GM18861 (cell line): ENCODE results near the gene CNTN5.

Experiments
- ATAC-seq: cut with Tn5 transposase; IDR thresholded peaks from one replicate; pipeline ENCODE4 v1.9.1; 2021; ENCODE audit not compliant: unreplicated experiment

Gene CNTN5

GRCh38 chr11:99371257-99371656, 350.5 kb downstream of the CNTN5 start:
- no peak for ATAC-seq

GRCh38 chr11:99376463-99376862, 355.7 kb downstream of the CNTN5 start:
- ATAC-seq: no peak

GRCh38 chr11:99383648-99384245, 363.0 kb downstream of the CNTN5 start:
- ATAC-seq: no peak

DNA sequence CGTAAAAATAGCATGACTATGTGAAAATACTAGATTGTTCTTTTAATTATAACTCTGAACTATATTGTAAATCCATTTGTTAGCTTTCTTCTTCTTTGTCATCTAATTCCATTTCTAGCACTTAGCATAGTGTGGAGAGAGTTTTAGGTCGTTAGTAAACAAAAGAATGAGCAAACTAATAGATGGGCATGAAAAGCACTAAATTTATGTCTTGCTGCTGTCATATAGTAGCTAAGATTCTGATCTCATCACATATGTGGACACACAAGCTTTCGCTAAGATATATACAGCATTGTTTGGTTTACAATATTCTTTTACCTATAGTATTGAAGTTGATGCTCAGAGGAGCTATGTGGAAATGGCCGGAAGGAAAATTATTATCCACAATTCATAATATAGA, 370.5 kb downstream of the CNTN5 start:
- ATAC-seq: no peak

GRCh38 chr11:99406345-99406744, 385.6 kb downstream of the CNTN5 start:
- no peak for ATAC-seq

GRCh38 chr11:99410636-99411035, 389.9 kb downstream of the CNTN5 start:
- ATAC-seq: no peak

DNA sequence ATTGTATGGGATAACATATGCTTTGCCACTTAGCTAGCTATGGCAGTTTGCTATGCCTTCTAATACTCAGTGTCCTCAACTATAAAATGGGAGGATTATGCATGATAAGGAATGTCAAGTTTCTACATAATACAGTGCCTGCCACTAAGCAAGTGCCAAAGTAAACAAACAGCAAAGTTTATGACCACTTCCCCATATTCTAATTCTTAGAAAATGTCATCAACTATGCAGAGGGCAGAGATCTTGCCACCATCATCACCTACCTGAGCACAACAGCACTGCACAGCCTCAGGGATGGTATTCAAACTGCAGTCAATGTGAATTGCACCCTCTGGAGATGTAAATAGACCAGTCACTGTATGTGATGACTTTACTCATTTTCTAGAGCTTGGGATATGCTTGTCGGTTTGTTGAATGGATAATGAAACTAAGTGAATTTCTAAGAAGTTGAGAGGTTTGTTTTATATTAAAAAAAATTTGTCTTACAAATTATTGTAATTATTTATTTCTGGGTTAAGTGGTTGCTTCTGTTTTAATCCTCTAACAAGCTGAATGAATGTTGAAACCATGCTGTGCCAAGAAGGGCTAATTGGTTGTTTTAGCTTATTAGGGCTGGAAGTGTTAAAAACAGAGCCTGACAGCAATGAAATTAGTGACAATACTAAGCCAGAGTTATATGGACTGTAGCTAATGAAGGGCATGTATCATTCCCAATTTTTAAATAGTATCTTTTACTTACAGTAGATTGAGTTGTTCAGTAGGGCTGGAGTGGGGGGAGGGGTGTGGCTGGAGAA, 398.4 kb downstream of the CNTN5 start:
- ATAC-seq: no peak

DNA sequence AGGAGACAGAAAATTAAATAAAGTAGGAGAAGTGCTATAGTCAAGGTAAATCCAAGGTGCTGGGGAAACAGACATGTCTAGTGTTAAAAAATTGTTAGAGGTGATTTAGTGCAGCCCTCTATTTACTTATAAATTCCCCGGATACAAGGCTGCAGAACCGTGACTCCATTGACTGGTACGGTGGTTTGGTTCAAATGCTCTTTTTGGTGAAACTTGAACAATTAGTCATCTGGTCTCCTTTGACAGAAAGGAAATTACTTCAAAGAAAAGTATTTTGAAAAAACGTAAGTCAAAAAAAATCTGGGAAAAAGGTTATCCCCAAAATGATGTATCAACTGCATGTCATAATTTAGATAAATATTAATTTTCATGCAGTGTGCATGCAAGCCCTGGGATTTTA, 399.2 kb downstream of the CNTN5 start:
- no peak for ATAC-seq

- ATAC-seq: no peak
Observed at GRCh38 chr11:99422581-99423427, 402.1 kb downstream of the CNTN5 start.

GRCh38 chr11:99423428-99423983, 402.8 kb downstream of the CNTN5 start:
- ATAC-seq: no peak

- no peak for ATAC-seq
Observed at GRCh38 chr11:99424313-99425084, 403.8 kb downstream of the CNTN5 start.

DNA sequence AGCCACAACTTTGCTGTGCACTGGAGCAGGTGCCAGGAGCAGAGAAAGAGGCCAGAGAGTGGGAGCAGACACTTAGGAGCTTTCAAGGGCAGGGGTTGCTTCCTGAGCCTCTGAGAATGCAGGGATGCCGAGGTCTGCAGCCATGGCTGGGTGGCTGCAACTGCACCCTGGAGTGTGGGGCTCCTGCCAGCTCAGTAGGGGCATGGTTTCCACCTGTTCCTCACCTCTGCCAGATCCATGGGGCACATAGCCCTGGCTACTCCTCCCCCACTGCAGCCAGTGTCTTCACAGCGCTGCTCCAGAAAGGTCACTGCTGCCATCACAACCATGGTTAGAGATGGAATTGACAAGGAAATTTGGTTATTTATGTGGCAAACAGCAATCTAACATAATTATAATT, 404.8 kb downstream of the CNTN5 start:
- ATAC-seq: no peak

- no peak for ATAC-seq
Observed at GRCh38 chr11:99432677-99433076, 411.9 kb downstream of the CNTN5 start.

DNA sequence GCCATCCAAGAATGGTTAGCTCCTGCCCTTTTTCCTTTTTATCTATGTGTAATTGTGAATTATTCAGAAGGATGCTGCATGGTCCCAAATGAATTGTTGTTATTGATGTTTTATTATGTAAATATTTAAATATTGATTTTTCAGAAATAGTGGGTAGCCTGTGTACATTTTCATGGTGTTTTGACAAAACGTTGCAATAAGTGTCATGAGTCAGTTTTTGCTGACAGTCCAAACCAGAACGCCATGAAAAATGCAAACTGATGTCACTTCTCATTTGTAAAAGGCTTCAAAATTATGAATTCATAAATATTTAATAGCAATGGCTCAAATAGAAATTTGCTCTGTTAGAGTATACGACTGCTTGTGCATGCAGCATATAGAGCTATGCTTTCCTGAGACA, 422.5 kb downstream of the CNTN5 start:
- no peak for ATAC-seq

DNA sequence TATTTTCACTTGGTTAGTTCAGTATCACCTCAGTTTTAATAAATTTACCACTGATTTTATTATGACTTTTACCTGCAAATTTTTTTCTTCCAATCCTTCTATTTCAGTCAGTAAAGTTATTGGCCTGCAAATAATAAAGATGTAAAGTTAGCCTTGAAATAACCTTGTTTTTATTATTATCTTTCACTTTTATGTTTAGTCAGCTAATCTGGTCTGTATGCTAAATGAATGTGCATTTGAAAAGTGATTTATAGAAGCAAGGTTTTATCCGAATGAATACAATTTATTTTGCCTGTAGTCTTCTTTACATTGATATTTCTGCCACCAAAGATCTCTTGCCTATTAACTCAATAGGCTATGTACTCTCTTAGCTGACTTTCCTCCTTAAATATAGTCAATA, 425.7 kb downstream of the CNTN5 start:
- no peak for ATAC-seq

- ATAC-seq: no peak
Observed at GRCh38 chr11:99449345-99449744, 428.6 kb downstream of the CNTN5 start.

- ATAC-seq: no peak
Observed at GRCh38 chr11:99452075-99452474, 431.3 kb downstream of the CNTN5 start.

DNA sequence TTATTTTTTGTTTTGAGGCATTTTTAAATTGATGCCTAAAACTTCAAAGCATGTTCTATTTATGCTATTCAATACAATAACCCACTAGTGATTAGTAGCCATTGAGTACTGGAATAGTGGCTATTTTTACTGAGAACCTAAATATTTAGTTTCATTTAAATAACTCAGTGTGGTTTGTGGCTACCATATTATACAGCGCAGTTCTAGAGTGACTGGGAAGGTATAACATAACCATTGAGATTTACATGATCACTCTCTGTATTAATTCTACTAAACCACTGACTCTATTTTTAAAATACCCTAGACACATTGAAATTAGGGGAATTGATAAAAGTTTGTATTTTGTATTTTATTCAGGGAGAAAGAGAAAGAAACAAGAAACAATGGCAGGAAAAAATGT, 441.2 kb downstream of the CNTN5 start:
- ATAC-seq: no peak

DNA sequence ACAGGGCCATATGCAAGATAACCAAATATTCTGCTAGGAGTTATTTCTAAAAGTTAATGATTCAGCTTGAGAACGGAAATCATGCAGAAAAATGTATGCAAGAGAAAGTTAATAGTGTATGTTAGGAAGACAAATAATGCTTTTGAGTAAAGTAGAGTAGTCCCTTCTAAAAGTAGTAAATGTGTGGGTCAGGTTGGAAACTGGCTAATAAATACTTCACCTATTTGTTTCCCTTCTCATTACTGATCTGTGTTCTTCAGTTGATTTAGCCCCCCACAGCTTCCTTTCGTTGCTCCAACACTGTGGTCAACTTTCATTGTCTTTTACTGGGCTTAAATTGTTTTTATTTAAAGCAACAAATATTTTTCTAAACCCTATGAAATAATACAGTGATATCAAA, 444.2 kb downstream of the CNTN5 start:
- ATAC-seq: peak; percentile 66

- no peak for ATAC-seq
Observed at GRCh38 chr11:99489581-99489980, 468.8 kb downstream of the CNTN5 start.

- ATAC-seq: no peak
Observed at GRCh38 chr11:99494065-99494464, 473.3 kb downstream of the CNTN5 start.
